DMS79 treated with DMSO at 0.1 percent for 48 hours (cell line): Measurements from ENCODE around the gene CSAG1.
"Not testable (repeated sequence)": the region's sequence is repeated elsewhere in the genome, so short reads cannot be mapped to it uniquely, and the experiment has no call there.

Source experiments
- DNase-seq: peaks from one replicate; lab custom pipeline; 2025; lab: John Stamatoyannopoulos, UW

Gene CSAG1

GRCh38 chrX:152733261-152733975 lies at the start of gene CSAG1, which contains the start of gene MAGEA12:
Gene CSAG1, minus strand, starts transcription at chrX:152733721. Its CDS starts 1,261 bp downstream, at chrX:152732460.
Gene MAGEA12, plus strand, starts transcription at chrX:152733757. Its CDS starts 2,405 bp downstream, at chrX:152736162.
- DNase-seq: no peak

- not testable (repeated sequence) for DNase-seq
Measured at GRCh38 chrX:152769549-152770289, 36.2 kb upstream of the CSAG1 start, which contains the start of gene MAGEA6. Gene MAGEA6, minus strand, starts transcription at chrX:152769689. Its CDS starts 2,039 bp downstream, at chrX:152767650.

GRCh38 chrX:152766562-152766961 lies 33.0 kb upstream of the CSAG1 start:
- not testable (repeated sequence) for DNase-seq

GRCh38 chrX:152761582-152761981 lies 28.1 kb upstream of the CSAG1 start:
- DNase-seq: not testable (repeated sequence)

DNA sequence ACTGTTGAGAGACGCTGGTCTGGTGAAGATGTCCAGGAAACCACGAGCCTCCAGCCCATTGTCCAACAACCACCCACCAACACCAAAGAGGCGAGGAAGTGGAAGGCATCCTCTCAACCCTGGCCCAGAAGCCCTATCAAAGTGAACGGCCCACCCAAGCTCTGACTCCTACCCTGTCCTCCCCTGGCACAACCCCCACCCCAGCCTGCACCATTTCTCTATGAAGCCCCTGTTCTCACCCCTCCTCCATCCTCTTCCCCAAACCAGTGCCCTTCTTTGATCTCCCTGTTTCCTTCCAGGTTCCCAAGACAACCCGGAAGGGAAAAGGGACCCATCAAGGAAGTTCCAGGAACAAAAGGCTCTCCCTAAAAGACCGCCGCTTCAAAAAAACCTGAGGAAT lies 26.0 kb upstream of the CSAG1 start:
- DNase-seq: not testable (repeated sequence)

DNA sequence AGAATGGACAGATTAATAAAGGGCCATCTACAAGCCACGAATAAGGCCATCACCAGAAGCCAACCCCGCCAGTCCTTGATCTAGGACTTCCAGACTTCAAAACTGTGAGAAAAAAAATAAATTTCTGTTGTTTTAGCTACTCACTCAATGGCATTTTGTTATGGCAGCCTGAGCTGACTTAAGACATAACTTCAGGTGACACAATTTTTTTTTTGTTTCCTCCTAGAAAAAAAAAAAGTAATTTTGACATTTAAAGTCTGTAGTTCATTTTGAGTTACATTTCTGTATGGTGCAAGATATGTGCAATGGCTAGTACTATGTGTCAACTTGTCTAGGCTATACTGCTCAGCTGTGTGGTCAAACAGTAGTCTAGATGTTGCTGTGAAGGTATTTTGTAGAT lies 25.4 kb upstream of the CSAG1 start, which contains the start of gene CSAG3:
TSS of gene CSAG3 (plus strand) at position 301 of the 400 bp plus-strand sequence.
- not testable (repeated sequence) for DNase-seq

DNA sequence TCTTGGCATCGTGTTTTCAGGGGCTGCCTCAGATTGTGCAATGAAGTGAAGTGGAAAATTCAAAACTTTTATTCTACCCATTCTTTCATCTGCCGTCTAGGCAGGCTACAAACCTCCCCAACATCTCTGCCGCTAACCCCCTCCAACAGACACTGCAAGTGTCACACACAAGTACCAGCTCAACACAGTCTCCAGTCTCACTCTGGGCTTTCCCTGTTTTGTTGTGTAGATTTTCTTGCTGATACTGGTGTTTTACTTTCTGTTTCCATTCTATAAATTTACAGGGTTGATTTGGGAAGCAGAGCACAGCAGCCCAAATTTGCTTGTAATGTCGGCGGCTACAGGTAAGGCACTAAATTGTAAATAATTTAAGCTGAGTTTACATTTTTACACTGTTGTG lies 21.4 kb upstream of the CSAG1 start:
- DNase-seq: not testable (repeated sequence)

- DNase-seq: not testable (repeated sequence)
Measured at GRCh38 chrX:152753686-152754650, 20.4 kb upstream of the CSAG1 start, which contains the start of gene MAGEA2. Gene MAGEA2, minus strand, starts transcription at chrX:152753842. Its CDS starts 2,479 bp downstream, at chrX:152751363.

DNA sequence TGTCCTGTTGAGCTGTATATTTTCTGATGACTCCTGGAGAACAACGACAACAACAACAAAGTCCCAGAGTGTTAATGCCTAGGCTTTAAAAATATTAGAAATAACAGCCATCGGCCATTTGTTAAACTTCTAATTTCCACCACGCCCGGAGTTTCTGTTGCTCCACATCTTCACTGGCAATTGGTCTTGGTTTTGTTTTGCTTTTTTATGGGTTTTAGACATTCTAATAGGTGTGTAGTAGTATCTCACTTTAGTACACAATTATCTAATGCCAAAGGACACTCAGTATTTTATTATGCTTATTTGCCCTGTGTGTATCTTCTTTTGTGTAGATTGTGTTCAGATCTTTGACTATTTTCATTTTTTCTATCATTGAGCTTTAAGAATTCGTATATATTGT lies 5.0 kb upstream of the CSAG1 start:
- no peak for DNase-seq

- not testable (repeated sequence) for DNase-seq
Measured at GRCh38 chrX:152736528-152736927, 3.0 kb upstream of the CSAG1 start.

GRCh38 chrX:152735860-152736511 lies 2.5 kb upstream of the CSAG1 start:
- no peak for DNase-seq

DNA sequence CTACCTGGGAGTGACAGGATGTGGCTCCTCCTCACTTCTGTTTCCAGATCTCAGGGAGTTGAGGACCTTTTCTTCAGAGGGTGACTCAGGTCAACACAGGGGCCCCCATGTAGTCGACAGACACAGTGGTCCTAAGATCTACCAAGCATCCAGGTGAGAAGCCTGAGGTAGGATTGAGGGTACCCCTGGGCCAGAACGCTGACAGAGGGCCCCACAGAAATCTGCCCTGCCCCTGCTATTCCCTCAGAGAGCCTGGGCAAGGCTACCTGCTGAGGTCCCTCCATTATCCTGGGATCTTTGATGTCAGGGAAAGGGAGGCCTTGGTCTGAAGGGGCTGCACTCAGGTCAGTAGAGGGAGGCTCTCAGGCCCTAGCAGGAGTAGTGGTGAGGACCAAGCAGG lies 1.6 kb upstream of the CSAG1 start:
- DNase-seq: no peak

DNA sequence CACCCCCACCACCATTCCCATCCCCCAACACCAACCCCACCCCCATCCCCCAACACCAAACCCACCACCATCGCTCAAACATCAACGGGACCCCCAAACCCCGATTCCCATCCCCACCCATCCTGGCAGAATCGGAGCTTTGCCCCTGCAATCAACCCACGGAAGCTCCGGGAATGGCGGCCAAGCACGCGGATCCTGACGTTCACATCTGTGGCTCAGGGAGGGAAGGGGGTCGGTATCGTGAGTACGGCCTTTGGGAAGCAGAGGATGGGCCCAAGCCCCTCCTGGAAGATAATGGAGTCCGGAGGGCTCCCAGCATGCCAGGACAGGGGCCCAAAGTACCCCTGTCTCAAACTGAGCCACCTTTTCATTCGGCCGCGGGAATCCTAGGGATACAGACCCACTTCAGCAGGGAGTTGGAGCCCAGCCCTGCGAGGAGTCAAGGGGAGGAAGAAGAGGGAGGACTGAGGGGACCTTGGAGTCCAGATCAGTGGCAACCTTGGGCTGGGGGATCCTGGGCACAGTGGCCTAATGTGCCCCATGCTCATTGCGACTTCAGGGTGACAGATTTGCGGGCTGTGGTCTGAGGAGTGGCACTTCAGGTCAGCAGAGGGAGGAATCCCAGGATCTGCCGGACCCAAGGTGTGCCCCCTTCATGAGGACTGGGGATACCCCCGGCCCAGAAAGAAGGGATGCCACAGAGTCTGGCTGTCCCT lies 780 bp upstream of the CSAG1 start:
- not testable (repeated sequence) for DNase-seq

DNA sequence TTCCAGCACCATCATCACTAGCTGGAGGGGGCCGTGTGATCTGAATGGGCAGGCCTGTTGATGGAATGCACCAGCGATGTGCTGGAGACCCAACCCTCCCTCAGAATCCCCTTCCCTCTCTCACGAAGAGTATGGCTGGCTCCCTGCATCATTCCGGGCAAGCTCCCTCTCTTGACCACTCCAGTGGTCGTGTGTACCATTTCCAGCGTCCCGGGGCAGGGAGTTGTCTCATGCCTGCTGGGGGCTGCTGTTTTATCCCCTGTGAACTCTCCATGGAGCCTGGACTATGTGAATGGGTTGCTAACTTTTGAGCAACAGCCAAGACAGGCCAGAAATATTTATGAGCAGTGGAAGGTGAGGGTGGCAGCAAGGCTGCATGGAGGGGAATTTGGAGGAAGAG lies 8.1 kb downstream of the CSAG1 start:
- no peak for DNase-seq

DNA sequence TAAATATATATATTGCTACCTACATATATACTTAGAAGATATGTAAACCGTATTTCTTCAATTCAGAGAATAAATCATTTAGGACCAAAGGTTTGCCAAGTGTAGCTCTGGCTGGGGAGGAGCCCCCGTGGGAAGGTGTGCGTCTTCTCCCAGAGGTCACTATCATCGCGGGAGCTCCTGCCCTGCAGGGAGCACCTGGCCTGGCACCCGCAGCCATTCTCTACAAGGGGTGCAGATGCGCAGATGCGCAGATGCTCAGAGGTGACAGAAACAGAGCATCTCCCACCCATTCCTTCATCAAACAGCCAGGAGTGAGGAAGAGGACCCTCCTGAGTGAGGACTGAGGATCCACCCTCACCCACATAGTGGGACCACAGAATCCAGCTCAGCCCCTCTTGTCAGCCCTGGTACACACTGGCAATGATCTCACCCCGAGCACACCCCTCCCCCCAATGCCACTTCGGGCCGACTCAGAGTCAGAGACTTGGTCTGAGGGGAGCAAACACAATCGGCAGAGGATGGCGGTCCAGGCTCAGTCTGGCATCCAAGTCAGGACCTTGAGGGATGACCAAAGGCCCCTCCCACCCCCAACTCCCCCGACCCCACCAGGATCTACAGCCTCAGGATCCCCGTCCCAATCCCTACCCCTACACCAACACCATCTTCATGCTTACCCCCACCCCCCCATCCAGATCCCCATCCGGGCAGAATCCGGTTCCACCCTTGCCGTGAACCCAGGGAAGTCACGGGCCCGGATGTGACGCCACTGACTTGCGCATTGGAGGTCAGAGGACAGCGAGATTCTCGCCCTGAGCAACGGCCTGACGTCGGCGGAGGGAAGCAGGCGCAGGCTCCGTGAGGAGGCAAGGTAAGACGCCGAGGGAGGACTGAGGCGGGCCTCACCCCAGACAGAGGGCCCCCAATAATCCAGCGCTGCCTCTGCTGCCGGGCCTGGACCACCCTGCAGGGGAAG lies 19.4 kb downstream of the CSAG1 start, which contains the start of gene MAGEA2B:
TSS of gene MAGEA2B (plus strand) at position 814 of the 973 bp plus-strand sequence. CDS start 2,479 bp downstream, outside the sequence.
- not testable (repeated sequence) for DNase-seq

DNA sequence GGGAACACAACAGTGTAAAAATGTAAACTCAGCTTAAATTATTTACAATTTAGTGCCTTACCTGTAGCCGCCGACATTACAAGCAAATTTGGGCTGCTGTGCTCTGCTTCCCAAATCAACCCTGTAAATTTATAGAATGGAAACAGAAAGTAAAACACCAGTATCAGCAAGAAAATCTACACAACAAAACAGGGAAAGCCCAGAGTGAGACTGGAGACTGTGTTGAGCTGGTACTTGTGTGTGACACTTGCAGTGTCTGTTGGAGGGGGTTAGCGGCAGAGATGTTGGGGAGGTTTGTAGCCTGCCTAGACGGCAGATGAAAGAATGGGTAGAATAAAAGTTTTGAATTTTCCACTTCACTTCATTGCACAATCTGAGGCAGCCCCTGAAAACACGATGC lies 20.3 kb downstream of the CSAG1 start:
- not testable (repeated sequence) for DNase-seq

DNA sequence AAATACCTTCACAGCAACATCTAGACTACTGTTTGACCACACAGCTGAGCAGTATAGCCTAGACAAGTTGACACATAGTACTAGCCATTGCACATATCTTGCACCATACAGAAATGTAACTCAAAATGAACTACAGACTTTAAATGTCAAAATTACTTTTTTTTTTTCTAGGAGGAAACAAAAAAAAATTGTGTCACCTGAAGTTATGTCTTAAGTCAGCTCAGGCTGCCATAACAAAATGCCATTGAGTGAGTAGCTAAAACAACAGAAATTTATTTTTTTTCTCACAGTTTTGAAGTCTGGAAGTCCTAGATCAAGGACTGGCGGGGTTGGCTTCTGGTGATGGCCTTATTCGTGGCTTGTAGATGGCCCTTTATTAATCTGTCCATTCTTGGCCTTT lies 24.3 kb downstream of the CSAG1 start, which contains the start of gene CSAG2:
TSS of gene CSAG2 (minus strand) at position 101 of the 400 bp plus-strand sequence. CDS start 161 bp downstream, outside the sequence.
- DNase-seq: not testable (repeated sequence)

GRCh38 chrX:152706500-152706899 lies 27.0 kb downstream of the CSAG1 start:
- not testable (repeated sequence) for DNase-seq

DNA sequence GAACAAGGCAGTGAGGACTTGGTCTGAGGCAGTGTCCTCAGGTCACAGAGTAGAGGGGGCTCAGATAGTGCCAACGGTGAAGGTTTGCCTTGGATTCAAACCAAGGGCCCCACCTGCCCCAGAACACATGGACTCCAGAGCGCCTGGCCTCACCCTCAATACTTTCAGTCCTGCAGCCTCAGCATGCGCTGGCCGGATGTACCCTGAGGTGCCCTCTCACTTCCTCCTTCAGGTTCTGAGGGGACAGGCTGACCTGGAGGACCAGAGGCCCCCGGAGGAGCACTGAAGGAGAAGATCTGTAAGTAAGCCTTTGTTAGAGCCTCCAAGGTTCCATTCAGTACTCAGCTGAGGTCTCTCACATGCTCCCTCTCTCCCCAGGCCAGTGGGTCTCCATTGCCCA lies 33.1 kb downstream of the CSAG1 start:
- not testable (repeated sequence) for DNase-seq
